Nephron progenitor cell (in vitro differentiated cells): ENCODE results near the gene IGDCC3.

ENCODE experiments used
- DNase-seq: peaks from one replicate; pipeline ENCODE4 v3.0.0; 2021
- H3K27ac Mint-ChIP-seq: 2 replicates; pipeline ENCODE4 v1.8.0; 2021; ENCODE audit warnings: mild to moderate bottlenecking, moderate library complexity, mixed read lengths
- H3K27me3 Mint-ChIP-seq: 2 replicates; pipeline ENCODE4 v1.8.0; 2021; ENCODE audit warnings: mild to moderate bottlenecking, low read depth, mixed read lengths; ENCODE audit not compliant: poor library complexity
- H3K36me3 Mint-ChIP-seq: 2 replicates; pipeline ENCODE4 v1.8.0; 2021; ENCODE audit warnings: low read depth, mixed read lengths
- H3K4me1 Mint-ChIP-seq: 2 replicates; pipeline ENCODE4 v1.8.0; 2021; ENCODE audit warnings: mixed read lengths
- H3K4me3 Mint-ChIP-seq: 2 replicates; pipeline ENCODE4 v1.8.0; 2021; ENCODE audit warnings: mild to moderate bottlenecking, moderate library complexity, mixed read lengths
- H3K9me3 Mint-ChIP-seq: 2 replicates; pipeline ENCODE4 v1.8.0; 2021; ENCODE audit warnings: mild to moderate bottlenecking, moderate library complexity, mixed read lengths
- CTCF ChIP-seq: fragments of 200-600 bp; sonication (generic); IDR thresholded peaks from 2 replicates; pipeline ENCODE4 v1.5.0; 2021; ENCODE audit warnings: antibody characterized with exemption

IGDCC3 gene

GRCh38 chr15:65384505-65384894 is 6.7 kb upstream of the IGDCC3 start:
- Mint-ChIP-seq H3K4me1 (peaks cover 70% of the 10 kb centered on the region), H3K4me3 (peak overlapping the region; percentile 54), H3K9me3 (no peaks in the 10 kb centered on the region), H3K27ac (no peak overlapping the region), H3K27me3 (peaks cover 11% of the 10 kb centered on the region), H3K36me3 (peaks cover 13% of the 10 kb centered on the region)
- TF ChIP-seq CTCF, result no peak
- DNase-seq, result no peak

- H3K4me3 Mint-ChIP-seq, result no peak overlapping the region
- no peak for DNase-seq
- peaks cover 9% of the 10 kb centered on the region for H3K36me3 Mint-ChIP-seq
- H3K27me3 Mint-ChIP-seq, result peaks cover 11% of the 10 kb centered on the region
- H3K27ac Mint-ChIP-seq, result no peak overlapping the region
- H3K4me1 Mint-ChIP-seq, result peaks cover 73% of the 10 kb centered on the region
- H3K9me3 Mint-ChIP-seq, result no peaks in the 10 kb centered on the region
- TF ChIP-seq CTCF, result no peak
These were observed 6.2 kb upstream of the IGDCC3 start for GRCh38 chr15:65383991-65384390.

- H3K27me3 Mint-ChIP-seq, result peaks cover 11% of the 10 kb centered on the region
- H3K27ac Mint-ChIP-seq, result peak overlapping the region; percentile 5
These were observed 5.7 kb upstream of the IGDCC3 start for GRCh38 chr15:65383456-65383855.

GRCh38 chr15:65382921-65383320 is 5.1 kb upstream of the IGDCC3 start:
- Mint-ChIP-seq H3K4me3 (peak overlapping the region; percentile 37), H3K27ac (peak overlapping the region; percentile 9), H3K9me3 (no peaks in the 10 kb centered on the region), H3K27me3 (peaks cover 11% of the 10 kb centered on the region), H3K4me1 (peaks cover 80% of the 10 kb centered on the region), H3K36me3 (peaks cover 9% of the 10 kb centered on the region)
- TF ChIP-seq CTCF, result no peak
- no peak for DNase-seq

More at GRCh38 chr15:65383456-65383855, 5.7 kb upstream of the IGDCC3 start:
- H3K4me3 Mint-ChIP-seq, result no peak overlapping the region
- peaks cover 77% of the 10 kb centered on the region for H3K4me1 Mint-ChIP-seq
- no peak for TF ChIP-seq CTCF
- no peaks in the 10 kb centered on the region for H3K9me3 Mint-ChIP-seq
- H3K36me3 Mint-ChIP-seq, result peaks cover 9% of the 10 kb centered on the region
- no peak for DNase-seq

GRCh38 chr15:65382146-65382491 is 4.3 kb upstream of the IGDCC3 start:
- no peaks in the 10 kb centered on the region for H3K9me3 Mint-ChIP-seq
- peaks cover 11% of the 10 kb centered on the region for H3K27me3 Mint-ChIP-seq
- DNase-seq, result no peak
- peaks cover 81% of the 10 kb centered on the region for H3K4me1 Mint-ChIP-seq
- H3K27ac Mint-ChIP-seq, result no peak overlapping the region
- peaks cover 5% of the 10 kb centered on the region for H3K36me3 Mint-ChIP-seq
- TF ChIP-seq CTCF, result no peak
- H3K4me3 Mint-ChIP-seq, result peak overlapping the region; percentile 59

GRCh38 chr15:65381445-65382145 is 3.8 kb upstream of the IGDCC3 start:
- H3K4me3 Mint-ChIP-seq, result peak overlapping the region; percentile 59
- no peak overlapping the region for H3K27ac Mint-ChIP-seq
- no peak for DNase-seq
- H3K4me1 Mint-ChIP-seq, result peaks cover 86% of the 10 kb centered on the region
- peaks cover 5% of the 10 kb centered on the region for H3K36me3 Mint-ChIP-seq
- H3K9me3 Mint-ChIP-seq, result no peaks in the 10 kb centered on the region
- H3K27me3 Mint-ChIP-seq, result peaks cover 6% of the 10 kb centered on the region
- no peak for TF ChIP-seq CTCF
